Endothelial cell of umbilical vein (primary cell): ENCODE data around the gene EMD. TPM values are rescaled to one million over a fixed set of nuclear protein-coding genes. Genes with fewer than 3 reads are reported as not detected.

Source experiments
- BruUV-seq: library from RNA; stranded (reverse); fragments of 400-500 nt; replicated peaks from 2 replicates; lab custom pipeline; 2021; lab: Mats Ljungman, UMichigan
- CTCF ChIA-PET: fragments of 300-600, 350-600 bp; sonication (Branson Sonifier 250); formaldehyde crosslinking; loops from one replicate; lab custom pipeline; 2021; ENCODE audit warnings: antibody characterized with exemption, inconsistent platforms; lab: Charles Lee
- POLR2A ChIA-PET: fragments of 300-600, 350-600 bp; sonication (Branson Sonifier 250); formaldehyde crosslinking; loops from one replicate; lab custom pipeline; 2021; ENCODE audit warnings: antibody characterized with exemption, inconsistent platforms; lab: Charles Lee
- DNase-seq: peaks from one replicate; pipeline ENCODE4 v3.0.0-alpha.2; 2011; ENCODE audit warnings: low read depth, low spot score
- FAIRE-seq: peaks from 2 replicates; lab custom pipeline; 2011; peaks lifted over from hg19 to GRCh38; lab: Jason Lieb, UNC
- H2AFZ ChIP-seq: 2 replicates; pipeline ENCODE4 v1.6.0; 2012; ENCODE audit warnings: low read depth, low read length, control low read depth, inconsistent platforms
- H3K27ac ChIP-seq: 2 replicates; pipeline ENCODE4 v1.5.1; 2011; ENCODE audit warnings: low read depth, mild to moderate bottlenecking, control low read depth, low read length, moderate library complexity; ENCODE audit not compliant: insufficient read depth
- H3K27me3 ChIP-seq, 2 experiments: 2 replicates each; pipeline versions ENCODE4 v1.6.0 to v1.6.1; 2011; ENCODE audit warnings: low read length in 2 of 2, mixed read lengths in 1 of 2; ENCODE audit not compliant: control insufficient read depth in 2 of 2, insufficient read depth in 2 of 2
- H3K36me3 ChIP-seq, 2 experiments: 2 replicates in 1 of 2; 3 replicates in 1 of 2; pipeline ENCODE4 v1.5.1; 2011; ENCODE audit warnings: low read length in 2 of 2, mild to moderate bottlenecking in 1 of 2, moderate library complexity in 1 of 2; ENCODE audit not compliant: control insufficient read depth in 2 of 2, insufficient read depth in 2 of 2; ENCODE audit errors: extremely low read depth in 1 of 2
- H3K4me1 ChIP-seq: 3 replicates; pipeline ENCODE4 v1.5.1; 2011; ENCODE audit warnings: mild to moderate bottlenecking, low read length; ENCODE audit not compliant: control insufficient read depth, insufficient read depth; ENCODE audit errors: extremely low read depth
- H3K4me2 ChIP-seq: 2 replicates; pipeline ENCODE4 v1.6.1; 2011; ENCODE audit warnings: low read length, control low read depth, mixed read lengths; ENCODE audit not compliant: insufficient read depth
- H3K4me3 ChIP-seq, 3 experiments: fragments of 200-600 bp in 1 of 3; sonication (generic), shearing (Covaris generic) in 1 of 3; replicated peaks in 1 of 3; 2 replicates each; pipeline ENCODE4 v1.5.1; 2011 to 2016; ENCODE audit warnings: control low read depth in 3 of 3, low read length in 3 of 3, mild to moderate bottlenecking in 2 of 3, inconsistent platforms in 1 of 3, low read depth in 1 of 3, moderate library complexity in 1 of 3; ENCODE audit not compliant: insufficient read depth in 1 of 3
- H3K79me2 ChIP-seq: 2 replicates; pipeline ENCODE4 v1.6.0; 2012; ENCODE audit warnings: low read length, inconsistent platforms; ENCODE audit not compliant: control insufficient read depth, insufficient read depth
- H3K9ac ChIP-seq: replicated peaks from 2 replicates; pipeline ENCODE3; 2011; ENCODE audit warnings: low read length, control low read depth; ENCODE audit not compliant: insufficient read depth; ENCODE audit errors: extremely low read depth
- H3K9me1 ChIP-seq: replicated peaks from 3 replicates; pipeline ENCODE4 v1.6.0; 2011; ENCODE audit warnings: mild to moderate bottlenecking, low read length; ENCODE audit not compliant: control insufficient read depth, insufficient read depth; ENCODE audit errors: extremely low read depth
- H3K9me3 ChIP-seq: replicated peaks from 2 replicates; pipeline ENCODE4 v1.5.1; 2012; ENCODE audit warnings: low read length, inconsistent platforms; ENCODE audit not compliant: control insufficient read depth, insufficient read depth
- H4K20me1 ChIP-seq: replicated peaks from 2 replicates; pipeline ENCODE3; 2011; ENCODE audit warnings: mild to moderate bottlenecking, low read length; ENCODE audit not compliant: control insufficient read depth, insufficient read depth; ENCODE audit errors: extremely low read depth
- EZH2 ChIP-seq: IDR thresholded peaks from 2 replicates; pipeline ENCODE4 v1.6.1; 2012; ENCODE audit warnings: borderline replicate concordance, low read depth, mild to moderate bottlenecking, moderate library complexity, low read length, inconsistent platforms; ENCODE audit not compliant: severe bottlenecking
- FOS ChIP-seq: IDR thresholded peaks from 2 replicates; pipeline ENCODE4 v1.6.1; 2011; ENCODE audit warnings: mild to moderate bottlenecking, low read length, moderate library complexity, borderline replicate concordance; ENCODE audit not compliant: insufficient read depth
- GATA2 ChIP-seq: IDR thresholded peaks from 2 replicates; pipeline ENCODE4 v1.7.0; 2011; ENCODE audit warnings: low read depth, mild to moderate bottlenecking, moderate library complexity, mixed read lengths, low read length; ENCODE audit not compliant: insufficient read length, insufficient read depth
- JUN ChIP-seq: IDR thresholded peaks from 2 replicates; pipeline ENCODE4 v1.6.1; 2011; ENCODE audit warnings: borderline replicate concordance, low read depth; ENCODE audit not compliant: insufficient read length, insufficient read depth
- MYC ChIP-seq: IDR thresholded peaks from one replicate; pipeline ENCODE4 v1.6.1; 2011; ENCODE audit warnings: mild to moderate bottlenecking, low read depth, low read length
- POLR2A ChIP-seq: IDR thresholded peaks from 2 replicates; pipeline ENCODE4 v1.6.1; 2012; ENCODE audit warnings: low read depth, mild to moderate bottlenecking, control low read depth, low read length
- POLR2AphosphoS5 ChIP-seq: IDR thresholded peaks from 2 replicates; pipeline ENCODE4 v1.6.1; 2012; ENCODE audit warnings: low read depth, mild to moderate bottlenecking, control low read depth, low read length, moderate library complexity; ENCODE audit not compliant: insufficient read depth
- dilution Hi-C: fragments of 300-500 bp; cut with MboI; formaldehyde crosslinking; loops from one replicate; pipeline ENCODE4 v1.15.0; 2019; ENCODE audit warnings: low sequenced_read_pairs; ENCODE audit not compliant: extremely low pct_ligation_motif_present
- intact Hi-C: fragments of 100-400 bp; cut with micrococcal nuclease; formaldehyde crosslinking; loops from one replicate; pipeline ENCODE4 v1.10.0; 2022
- polyA plus RNA-seq, 4 experiments: library from polyadenylated mRNA; depleted of rRNA in 3 of 4; stranded (reverse) in 3 of 4; unstranded in 1 of 4; fragments of >200 nt; gene quantifications; 2 replicates each; pipeline versions ENCODE4 v1.2.1 to v1.2.3, GENCODE V29; 2011 to 2012; ENCODE audit warnings: missing spikeins in 1 of 4
- total RNA-seq: library from RNA; stranded (reverse); gene quantifications from 2 replicates; pipeline ENCODE4 v1.2.3, GENCODE V29; 2021
- TF ChIP-seq, protein P1 (sequence below): IDR thresholded peaks from 2 replicates; pipeline ENCODE4 v1.6.1; 2011; ENCODE audit not compliant: insufficient read depth, insufficient read length
- TF ChIP-seq, protein P2 (sequence below), 2 donors: IDR thresholded peaks; 1 replicate in 1 of 2; 2 replicates in 1 of 2; pipeline ENCODE4 v1.5.1; 2011; ENCODE audit warnings: low read length in 2 of 2, mild to moderate bottlenecking in 2 of 2, moderate library complexity in 2 of 2, control low read depth in 1 of 2, inconsistent platforms in 1 of 2, low read depth in 1 of 2; ENCODE audit not compliant: insufficient read depth in 1 of 2; ENCODE audit errors: extremely low read depth in 1 of 2

The EMD gene
- total and polyA plus RNA-seq, 2 donors (not counting 3 experiments of a cell fraction or from before 2014, with no cell fraction given) = 50.6 to 76.8 TPM

DNA sequence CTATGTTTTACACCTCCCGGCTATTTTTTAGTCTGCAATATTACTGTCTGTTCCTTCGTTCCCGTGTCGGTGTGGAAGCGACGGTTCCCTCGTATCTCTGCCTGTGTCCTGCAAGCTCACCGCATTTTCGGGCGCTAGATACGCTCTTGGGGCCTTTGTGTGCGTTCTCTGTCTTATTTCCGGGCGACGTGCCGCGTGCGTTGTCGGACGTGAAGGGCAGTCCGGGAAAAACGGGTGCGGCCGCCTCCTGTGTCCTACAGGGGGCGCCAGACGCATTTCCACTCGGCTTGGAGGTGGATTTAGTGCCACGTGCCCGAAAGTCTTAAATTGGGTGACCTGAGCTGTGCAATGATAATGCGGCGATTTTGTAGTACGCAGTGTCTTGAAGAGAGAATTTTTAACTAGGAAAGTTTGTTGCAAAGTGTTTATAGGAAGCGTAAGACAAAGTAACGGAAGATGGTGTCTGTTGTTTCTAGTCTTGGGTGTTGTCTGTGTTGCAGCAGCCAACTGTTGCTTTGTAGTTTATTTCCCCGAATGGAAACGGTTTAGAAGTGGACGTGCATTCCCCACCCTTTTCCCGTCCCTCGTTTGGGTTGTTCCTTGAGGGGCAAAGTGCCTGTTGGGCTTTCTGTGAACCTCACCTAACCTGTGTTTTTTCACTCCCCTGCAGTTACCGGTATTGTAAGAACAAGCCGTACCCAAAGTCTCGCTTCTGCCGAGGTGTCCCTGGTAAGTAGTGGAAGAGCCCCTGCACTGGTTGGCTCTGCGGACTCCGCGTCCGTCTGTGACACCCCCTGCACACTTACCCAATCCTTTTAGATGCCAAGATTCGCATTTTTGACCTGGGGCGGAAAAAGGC, 19.8 kb downstream of the EMD start:
- ChIA-PET CTCF (interaction anchor here (0.7 to 2.1 kb wide), 7 partner anchors 10 to 60 kb away, joined by 3 to 6 read pairs (median 4); partner anchors contain the start of genes DNASE1L1, EMD, FAM50A and TAFAZZIN), POLR2A (interaction anchor here (1.0 to 1.5 kb wide), 4 partner anchors 11 to 29 kb away, joined by 3 to 7 read pairs (median 4); no protein-coding TSS in a partner anchor)
- Histone ChIP-seq H3K27ac (peak overlapping the region; percentile 74), H2AFZ (no peak overlapping the region), H3K9me1 (no peaks in the 10 kb centered on the region), H3K4me1 (peaks cover 8% of the 10 kb centered on the region), H4K20me1 (no peaks in the 10 kb centered on the region), H3K4me3 (peak overlapping the region; percentile 29 to 86 (median 66)), H3K9ac (peak overlapping the region; percentile 95), H3K27me3 (no peaks in the 10 kb centered on the region), H3K9me3 (no peaks in the 10 kb centered on the region), H3K4me2 (peak overlapping the region; percentile 82), H3K36me3 (peaks cover 15 to 18% of the 10 kb centered on the region in 2 experiments), H3K79me2 (peaks cover 20% of the 10 kb centered on the region)
- TF ChIP-seq, protein P1, sequence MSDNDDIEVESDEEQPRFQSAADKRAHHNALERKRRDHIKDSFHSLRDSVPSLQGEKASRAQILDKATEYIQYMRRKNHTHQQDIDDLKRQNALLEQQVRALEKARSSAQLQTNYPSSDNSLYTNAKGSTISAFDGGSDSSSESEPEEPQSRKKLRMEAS = peak; percentile 76
- TF ChIP-seq POLR2AphosphoS5 = no peak
- peak; percentile 86 for TF ChIP-seq MYC
- TF ChIP-seq GATA2 = no peak
- TF ChIP-seq POLR2A = no peak
- no peak for TF ChIP-seq EZH2
- TF ChIP-seq, protein P2, sequence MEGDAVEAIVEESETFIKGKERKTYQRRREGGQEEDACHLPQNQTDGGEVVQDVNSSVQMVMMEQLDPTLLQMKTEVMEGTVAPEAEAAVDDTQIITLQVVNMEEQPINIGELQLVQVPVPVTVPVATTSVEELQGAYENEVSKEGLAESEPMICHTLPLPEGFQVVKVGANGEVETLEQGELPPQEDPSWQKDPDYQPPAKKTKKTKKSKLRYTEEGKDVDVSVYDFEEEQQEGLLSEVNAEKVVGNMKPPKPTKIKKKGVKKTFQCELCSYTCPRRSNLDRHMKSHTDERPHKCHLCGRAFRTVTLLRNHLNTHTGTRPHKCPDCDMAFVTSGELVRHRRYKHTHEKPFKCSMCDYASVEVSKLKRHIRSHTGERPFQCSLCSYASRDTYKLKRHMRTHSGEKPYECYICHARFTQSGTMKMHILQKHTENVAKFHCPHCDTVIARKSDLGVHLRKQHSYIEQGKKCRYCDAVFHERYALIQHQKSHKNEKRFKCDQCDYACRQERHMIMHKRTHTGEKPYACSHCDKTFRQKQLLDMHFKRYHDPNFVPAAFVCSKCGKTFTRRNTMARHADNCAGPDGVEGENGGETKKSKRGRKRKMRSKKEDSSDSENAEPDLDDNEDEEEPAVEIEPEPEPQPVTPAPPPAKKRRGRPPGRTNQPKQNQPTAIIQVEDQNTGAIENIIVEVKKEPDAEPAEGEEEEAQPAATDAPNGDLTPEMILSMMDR (IDR thresholded peaks at IDR 0.05; ENCODE audit: extremely low read depth in 1 of 2, insufficient read depth in 1 of 2, low read depth in 1 of 2, low read length in 2 of 2) = peak; percentile 62 to 76
- TF ChIP-seq FOS = no peak
- TF ChIP-seq JUN = no peak
- intact Hi-C loops = no loop called here
- BruUV-seq = TSS peak; percentile 66
- DNase-seq (peak; percentile 81), FAIRE-seq (peak; percentile 28)
- dilution Hi-C loops = no loop called here
